HEK293 (cell line): ENCODE measurements around the gene GMCL1.

Source experiments
- BCL11B ChIP-seq: fragments of 450-650 bp; formaldehyde crosslinking; IDR thresholded peaks from 2 replicates; pipeline ENCODE4 v1.5.1; 2016; ENCODE audit warnings: low read depth, missing biosample characterization, missing genetic modification characterization
- YY2 ChIP-seq: fragments of 450-650 bp; formaldehyde crosslinking; IDR thresholded peaks from 2 replicates; pipeline ENCODE4 v1.5.1; 2016; ENCODE audit warnings: missing biosample characterization, missing genetic modification characterization
- ZBTB8A ChIP-seq: fragments of 450-650 bp; formaldehyde crosslinking; IDR thresholded peaks from 2 replicates; pipeline ENCODE4 v1.5.1; 2016; ENCODE audit warnings: missing biosample characterization, missing genetic modification characterization
- ZNF600 ChIP-seq: fragments of 450-650 bp; formaldehyde crosslinking; IDR thresholded peaks from 2 replicates; pipeline ENCODE4 v1.5.1; 2016; ENCODE audit warnings: missing biosample characterization, missing genetic modification characterization
- ZNF621 ChIP-seq: fragments of 450-650 bp; formaldehyde crosslinking; IDR thresholded peaks from 2 replicates; pipeline ENCODE4 v1.5.1; 2017; ENCODE audit warnings: missing biosample characterization, missing genetic modification characterization
- ZNF664 ChIP-seq: fragments of 450-650 bp; formaldehyde crosslinking; IDR thresholded peaks from 2 replicates; pipeline ENCODE4 v1.5.1; 2016; ENCODE audit warnings: missing biosample characterization, missing genetic modification characterization
- TF ChIP-seq, protein P1 (sequence below): fragments of 450-650 bp; formaldehyde crosslinking; conservative IDR thresholded peaks from 2 replicates; pipeline ENCODE4 v1.5.1; 2016; ENCODE audit warnings: low read depth, missing biosample characterization, missing genetic modification characterization
- TF ChIP-seq, protein P2 (sequence below): fragments of 450-650 bp; formaldehyde crosslinking; IDR thresholded peaks from 2 replicates; pipeline ENCODE4 v1.5.1; 2016; ENCODE audit warnings: missing biosample characterization, missing genetic modification characterization
- TF ChIP-seq, protein P3 (sequence below): fragments of 450-650 bp; formaldehyde crosslinking; IDR thresholded peaks from 2 replicates; pipeline ENCODE4 v1.5.1; 2016; ENCODE audit warnings: missing biosample characterization, missing genetic modification characterization
- TF ChIP-seq, protein P4 (sequence below): fragments of 450-650 bp; formaldehyde crosslinking; IDR thresholded peaks from 2 replicates; pipeline ENCODE4 v1.5.1; 2016; ENCODE audit warnings: missing biosample characterization, missing genetic modification characterization
- TF ChIP-seq, protein P5 (sequence below): fragments of 450-650 bp; formaldehyde crosslinking; IDR thresholded peaks from 2 replicates; pipeline ENCODE4 v1.5.1; 2016; ENCODE audit warnings: missing biosample characterization, missing genetic modification characterization
- TF ChIP-seq, protein P6 (sequence below): fragments of 450-650 bp; formaldehyde crosslinking; conservative IDR thresholded peaks from 2 replicates; pipeline ENCODE4 v1.5.1; 2016; ENCODE audit warnings: low read depth, missing biosample characterization, missing genetic modification characterization

DNA sequence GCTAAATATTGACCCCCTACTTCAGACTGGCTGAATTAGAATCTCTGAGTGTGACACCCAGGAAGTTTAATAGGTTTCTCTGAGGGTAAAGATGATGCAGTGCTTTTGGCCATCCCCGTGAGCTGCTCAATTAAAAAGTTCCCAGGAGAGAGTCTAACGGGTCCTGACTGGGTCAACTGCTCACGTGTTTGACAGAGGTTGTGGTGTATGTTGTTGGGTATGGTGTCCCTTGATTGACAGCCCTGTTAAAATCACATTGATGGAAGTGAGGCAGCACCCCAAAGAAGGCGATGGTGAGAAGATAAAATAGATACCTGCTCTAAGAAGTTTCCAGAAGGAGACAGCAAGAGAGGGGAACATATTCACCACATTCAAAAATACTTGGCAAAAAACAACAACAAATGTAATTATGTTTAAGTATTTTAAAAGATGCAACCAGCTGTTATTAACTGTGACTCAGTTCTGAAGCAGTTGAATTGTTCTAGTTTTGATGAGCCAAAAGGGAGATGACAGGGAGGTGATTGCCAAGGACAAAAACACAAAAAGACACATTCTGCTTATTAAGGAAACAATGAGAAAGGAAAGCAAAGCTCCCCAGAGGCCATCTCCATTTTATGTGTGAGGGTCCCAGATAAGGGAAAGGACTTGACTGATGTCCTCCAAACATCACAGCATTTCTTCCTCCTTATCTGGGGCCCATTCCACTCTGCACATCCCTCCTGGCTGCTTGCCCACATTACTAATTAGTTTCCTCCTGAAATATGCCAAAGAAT lies 11.5 kb upstream of the GMCL1 start:
- TF ChIP-seq ZNF664 (tag by site-specific recombination) (no peak), ZBTB8A (tag by site-specific recombination) (no peak), ZNF600 (tag by site-specific recombination) (no peak), YY2 (tag by site-specific recombination) (no peak), ZNF621 (tag by site-specific recombination) (no peak), BCL11B (no peak)
- TF ChIP-seq, protein P1, sequence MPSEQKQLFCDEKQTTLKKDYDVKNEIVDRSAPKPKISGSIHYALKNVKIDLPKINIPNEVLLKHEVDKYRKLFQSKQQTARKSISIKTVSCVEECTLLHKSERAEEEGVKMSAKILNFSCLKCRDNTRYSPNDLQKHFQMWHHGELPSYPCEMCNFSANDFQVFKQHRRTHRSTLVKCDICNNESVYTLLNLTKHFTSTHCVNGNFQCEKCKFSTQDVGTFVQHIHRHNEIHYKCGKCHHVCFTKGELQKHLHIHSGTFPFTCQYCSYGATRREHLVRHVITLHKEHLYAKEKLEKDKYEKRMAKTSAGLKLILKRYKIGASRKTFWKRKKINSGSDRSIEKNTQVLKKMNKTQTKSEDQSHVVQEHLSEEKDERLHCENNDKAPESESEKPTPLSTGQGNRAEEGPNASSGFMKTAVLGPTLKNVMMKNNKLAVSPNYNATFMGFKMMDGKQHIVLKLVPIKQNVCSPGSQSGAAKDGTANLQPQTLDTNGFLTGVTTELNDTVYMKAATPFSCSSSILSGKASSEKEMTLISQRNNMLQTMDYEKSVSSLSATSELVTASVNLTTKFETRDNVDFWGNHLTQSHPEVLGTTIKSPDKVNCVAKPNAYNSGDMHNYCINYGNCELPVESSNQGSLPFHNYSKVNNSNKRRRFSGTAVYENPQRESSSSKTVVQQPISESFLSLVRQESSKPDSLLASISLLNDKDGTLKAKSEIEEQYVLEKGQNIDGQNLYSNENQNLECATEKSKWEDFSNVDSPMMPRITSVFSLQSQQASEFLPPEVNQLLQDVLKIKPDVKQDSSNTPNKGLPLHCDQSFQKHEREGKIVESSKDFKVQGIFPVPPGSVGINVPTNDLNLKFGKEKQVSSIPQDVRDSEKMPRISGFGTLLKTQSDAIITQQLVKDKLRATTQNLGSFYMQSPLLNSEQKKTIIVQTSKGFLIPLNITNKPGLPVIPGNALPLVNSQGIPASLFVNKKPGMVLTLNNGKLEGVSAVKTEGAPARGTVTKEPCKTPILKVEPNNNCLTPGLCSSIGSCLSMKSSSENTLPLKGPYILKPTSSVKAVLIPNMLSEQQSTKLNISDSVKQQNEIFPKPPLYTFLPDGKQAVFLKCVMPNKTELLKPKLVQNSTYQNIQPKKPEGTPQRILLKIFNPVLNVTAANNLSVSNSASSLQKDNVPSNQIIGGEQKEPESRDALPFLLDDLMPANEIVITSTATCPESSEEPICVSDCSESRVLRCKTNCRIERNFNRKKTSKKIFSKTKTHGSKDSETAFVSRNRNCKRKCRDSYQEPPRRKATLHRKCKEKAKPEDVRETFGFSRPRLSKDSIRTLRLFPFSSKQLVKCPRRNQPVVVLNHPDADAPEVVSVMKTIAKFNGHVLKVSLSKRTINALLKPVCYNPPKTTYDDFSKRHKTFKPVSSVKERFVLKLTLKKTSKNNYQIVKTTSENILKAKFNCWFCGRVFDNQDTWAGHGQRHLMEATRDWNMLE, result no peak
- TF ChIP-seq, protein P2, sequence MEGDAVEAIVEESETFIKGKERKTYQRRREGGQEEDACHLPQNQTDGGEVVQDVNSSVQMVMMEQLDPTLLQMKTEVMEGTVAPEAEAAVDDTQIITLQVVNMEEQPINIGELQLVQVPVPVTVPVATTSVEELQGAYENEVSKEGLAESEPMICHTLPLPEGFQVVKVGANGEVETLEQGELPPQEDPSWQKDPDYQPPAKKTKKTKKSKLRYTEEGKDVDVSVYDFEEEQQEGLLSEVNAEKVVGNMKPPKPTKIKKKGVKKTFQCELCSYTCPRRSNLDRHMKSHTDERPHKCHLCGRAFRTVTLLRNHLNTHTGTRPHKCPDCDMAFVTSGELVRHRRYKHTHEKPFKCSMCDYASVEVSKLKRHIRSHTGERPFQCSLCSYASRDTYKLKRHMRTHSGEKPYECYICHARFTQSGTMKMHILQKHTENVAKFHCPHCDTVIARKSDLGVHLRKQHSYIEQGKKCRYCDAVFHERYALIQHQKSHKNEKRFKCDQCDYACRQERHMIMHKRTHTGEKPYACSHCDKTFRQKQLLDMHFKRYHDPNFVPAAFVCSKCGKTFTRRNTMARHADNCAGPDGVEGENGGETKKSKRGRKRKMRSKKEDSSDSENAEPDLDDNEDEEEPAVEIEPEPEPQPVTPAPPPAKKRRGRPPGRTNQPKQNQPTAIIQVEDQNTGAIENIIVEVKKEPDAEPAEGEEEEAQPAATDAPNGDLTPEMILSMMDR (tag by site-specific recombination), result no peak
- TF ChIP-seq, protein P3, sequence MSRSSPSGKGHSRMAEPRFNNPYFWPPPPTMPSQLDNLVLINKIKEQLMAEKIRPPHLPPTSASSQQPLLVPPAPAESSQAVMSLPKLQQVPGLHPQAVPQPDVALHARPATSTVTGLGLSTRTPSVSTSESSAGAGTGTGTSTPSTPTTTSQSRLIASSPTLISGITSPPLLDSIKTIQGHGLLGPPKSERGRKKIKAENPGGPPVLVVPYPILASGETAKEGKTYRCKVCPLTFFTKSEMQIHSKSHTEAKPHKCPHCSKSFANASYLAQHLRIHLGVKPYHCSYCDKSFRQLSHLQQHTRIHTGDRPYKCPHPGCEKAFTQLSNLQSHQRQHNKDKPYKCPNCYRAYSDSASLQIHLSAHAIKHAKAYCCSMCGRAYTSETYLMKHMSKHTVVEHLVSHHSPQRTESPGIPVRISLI (tag by site-specific recombination), result no peak
- TF ChIP-seq, protein P4, sequence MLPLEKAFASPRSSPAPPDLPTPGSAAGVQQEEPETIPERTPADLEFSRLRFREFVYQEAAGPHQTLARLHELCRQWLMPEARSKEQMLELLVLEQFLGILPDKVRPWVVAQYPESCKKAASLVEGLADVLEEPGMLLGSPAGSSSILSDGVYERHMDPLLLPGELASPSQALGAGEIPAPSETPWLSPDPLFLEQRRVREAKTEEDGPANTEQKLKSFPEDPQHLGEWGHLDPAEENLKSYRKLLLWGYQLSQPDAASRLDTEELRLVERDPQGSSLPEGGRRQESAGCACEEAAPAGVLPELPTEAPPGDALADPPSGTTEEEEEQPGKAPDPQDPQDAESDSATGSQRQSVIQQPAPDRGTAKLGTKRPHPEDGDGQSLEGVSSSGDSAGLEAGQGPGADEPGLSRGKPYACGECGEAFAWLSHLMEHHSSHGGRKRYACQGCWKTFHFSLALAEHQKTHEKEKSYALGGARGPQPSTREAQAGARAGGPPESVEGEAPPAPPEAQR (tag by site-specific recombination), result no peak
- TF ChIP-seq, protein P5, sequence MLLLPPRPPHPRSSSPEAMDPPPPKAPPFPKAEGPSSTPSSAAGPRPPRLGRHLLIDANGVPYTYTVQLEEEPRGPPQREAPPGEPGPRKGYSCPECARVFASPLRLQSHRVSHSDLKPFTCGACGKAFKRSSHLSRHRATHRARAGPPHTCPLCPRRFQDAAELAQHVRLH (tag by site-specific recombination), result no peak
- TF ChIP-seq, protein P6, sequence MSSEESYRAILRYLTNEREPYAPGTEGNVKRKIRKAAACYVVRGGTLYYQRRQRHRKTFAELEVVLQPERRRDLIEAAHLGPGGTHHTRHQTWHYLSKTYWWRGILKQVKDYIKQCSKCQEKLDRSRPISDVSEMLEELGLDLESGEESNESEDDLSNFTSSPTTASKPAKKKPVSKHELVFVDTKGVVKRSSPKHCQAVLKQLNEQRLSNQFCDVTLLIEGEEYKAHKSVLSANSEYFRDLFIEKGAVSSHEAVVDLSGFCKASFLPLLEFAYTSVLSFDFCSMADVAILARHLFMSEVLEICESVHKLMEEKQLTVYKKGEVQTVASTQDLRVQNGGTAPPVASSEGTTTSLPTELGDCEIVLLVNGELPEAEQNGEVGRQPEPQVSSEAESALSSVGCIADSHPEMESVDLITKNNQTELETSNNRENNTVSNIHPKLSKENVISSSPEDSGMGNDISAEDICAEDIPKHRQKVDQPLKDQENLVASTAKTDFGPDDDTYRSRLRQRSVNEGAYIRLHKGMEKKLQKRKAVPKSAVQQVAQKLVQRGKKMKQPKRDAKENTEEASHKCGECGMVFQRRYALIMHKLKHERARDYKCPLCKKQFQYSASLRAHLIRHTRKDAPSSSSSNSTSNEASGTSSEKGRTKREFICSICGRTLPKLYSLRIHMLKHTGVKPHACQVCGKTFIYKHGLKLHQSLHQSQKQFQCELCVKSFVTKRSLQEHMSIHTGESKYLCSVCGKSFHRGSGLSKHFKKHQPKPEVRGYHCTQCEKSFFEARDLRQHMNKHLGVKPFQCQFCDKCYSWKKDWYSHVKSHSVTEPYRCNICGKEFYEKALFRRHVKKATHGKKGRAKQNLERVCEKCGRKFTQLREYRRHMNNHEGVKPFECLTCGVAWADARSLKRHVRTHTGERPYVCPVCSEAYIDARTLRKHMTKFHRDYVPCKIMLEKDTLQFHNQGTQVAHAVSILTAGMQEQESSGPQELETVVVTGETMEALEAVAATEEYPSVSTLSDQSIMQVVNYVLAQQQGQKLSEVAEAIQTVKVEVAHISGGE (tag by site-specific recombination), result no peak
